ENCODE results near the gene HERC3. TPM values are rescaled to one million over a fixed set of nuclear protein-coding genes. Genes with fewer than 3 reads are reported as not detected.

The HERC3 gene
- total and polyA plus RNA-seq, 2 experiments from 2014 or later: 2.2 to 2.4 TPM

DNA sequence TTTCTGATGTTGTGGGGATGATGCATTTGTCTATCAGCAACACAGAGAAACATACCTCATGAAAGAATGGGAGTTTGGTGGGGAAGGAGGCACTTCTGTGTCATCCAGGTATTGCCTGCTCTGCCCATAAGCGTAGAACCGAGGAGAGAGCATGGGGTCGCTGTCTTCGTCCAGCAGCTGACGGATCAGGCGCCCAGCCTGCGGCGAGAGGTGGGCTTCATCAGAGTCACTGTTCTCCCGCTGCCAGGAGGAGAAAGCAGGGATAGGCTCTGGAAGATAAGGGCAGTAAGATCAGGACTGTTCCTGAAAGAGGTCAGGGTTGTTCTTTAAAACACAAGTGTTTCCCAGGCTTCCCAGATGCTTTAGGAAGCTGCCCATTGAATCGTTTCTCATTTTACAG, 158.1 kb downstream of the HERC3 start:
- Histone ChIP-seq H3K27me3 (ENCODE audit: insufficient read depth) (no peaks in the 10 kb centered on the region), H2AFZ (no peak overlapping the region), H4K20me1 (replicated peaks; ENCODE audit: insufficient read depth) (no peaks in the 10 kb centered on the region), H3K4me2 (no peak overlapping the region), H3K27ac (ENCODE audit: low read depth) (no peak overlapping the region), H3K79me2 (replicated peaks; ENCODE audit: insufficient read depth) (no peaks in the 10 kb centered on the region), H3K9me2 (ENCODE audit: insufficient read depth) (no peaks in the 10 kb centered on the region), H3K4me3 (no peak overlapping the region), H3F3A (replicated peaks; ENCODE audit: low read depth) (no peaks in the 10 kb centered on the region), H3K4me1 (ENCODE audit: insufficient read depth) (peaks cover 15% of the 10 kb centered on the region), H3K36me3 (ENCODE audit: insufficient read depth) (peaks cover 6% of the 10 kb centered on the region; the same call in 1 of the 2 replicates)
- no peak for DNase-seq (ENCODE audit: low spot score)
- H3K27me3 Mint-ChIP-seq (ENCODE audit: insufficient read depth, low read depth, poor library complexity): peaks cover 2% of the 10 kb centered on the region
- no peak overlapping the region for H3K4me3 Mint-ChIP-seq
- peaks cover 12% of the 10 kb centered on the region for H3K4me1 Mint-ChIP-seq
- H3K9me3 Mint-ChIP-seq: no peaks in the 10 kb centered on the region
- peaks cover 23% of the 10 kb centered on the region for H3K36me3 Mint-ChIP-seq (ENCODE audit: low read depth)
- no peak for ATAC-seq
- H3K27ac Mint-ChIP-seq: no peak overlapping the region
- TF ChIP-seq, protein P1, sequence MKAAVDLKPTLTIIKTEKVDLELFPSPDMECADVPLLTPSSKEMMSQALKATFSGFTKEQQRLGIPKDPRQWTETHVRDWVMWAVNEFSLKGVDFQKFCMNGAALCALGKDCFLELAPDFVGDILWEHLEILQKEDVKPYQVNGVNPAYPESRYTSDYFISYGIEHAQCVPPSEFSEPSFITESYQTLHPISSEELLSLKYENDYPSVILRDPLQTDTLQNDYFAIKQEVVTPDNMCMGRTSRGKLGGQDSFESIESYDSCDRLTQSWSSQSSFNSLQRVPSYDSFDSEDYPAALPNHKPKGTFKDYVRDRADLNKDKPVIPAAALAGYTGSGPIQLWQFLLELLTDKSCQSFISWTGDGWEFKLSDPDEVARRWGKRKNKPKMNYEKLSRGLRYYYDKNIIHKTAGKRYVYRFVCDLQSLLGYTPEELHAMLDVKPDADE (IDR thresholded peaks at IDR 0.05): no peak
- TF ChIP-seq JUNB (IDR thresholded peaks at IDR 0.05; ENCODE audit: unreplicated experiment): no peak
- TF ChIP-seq, protein P2, sequence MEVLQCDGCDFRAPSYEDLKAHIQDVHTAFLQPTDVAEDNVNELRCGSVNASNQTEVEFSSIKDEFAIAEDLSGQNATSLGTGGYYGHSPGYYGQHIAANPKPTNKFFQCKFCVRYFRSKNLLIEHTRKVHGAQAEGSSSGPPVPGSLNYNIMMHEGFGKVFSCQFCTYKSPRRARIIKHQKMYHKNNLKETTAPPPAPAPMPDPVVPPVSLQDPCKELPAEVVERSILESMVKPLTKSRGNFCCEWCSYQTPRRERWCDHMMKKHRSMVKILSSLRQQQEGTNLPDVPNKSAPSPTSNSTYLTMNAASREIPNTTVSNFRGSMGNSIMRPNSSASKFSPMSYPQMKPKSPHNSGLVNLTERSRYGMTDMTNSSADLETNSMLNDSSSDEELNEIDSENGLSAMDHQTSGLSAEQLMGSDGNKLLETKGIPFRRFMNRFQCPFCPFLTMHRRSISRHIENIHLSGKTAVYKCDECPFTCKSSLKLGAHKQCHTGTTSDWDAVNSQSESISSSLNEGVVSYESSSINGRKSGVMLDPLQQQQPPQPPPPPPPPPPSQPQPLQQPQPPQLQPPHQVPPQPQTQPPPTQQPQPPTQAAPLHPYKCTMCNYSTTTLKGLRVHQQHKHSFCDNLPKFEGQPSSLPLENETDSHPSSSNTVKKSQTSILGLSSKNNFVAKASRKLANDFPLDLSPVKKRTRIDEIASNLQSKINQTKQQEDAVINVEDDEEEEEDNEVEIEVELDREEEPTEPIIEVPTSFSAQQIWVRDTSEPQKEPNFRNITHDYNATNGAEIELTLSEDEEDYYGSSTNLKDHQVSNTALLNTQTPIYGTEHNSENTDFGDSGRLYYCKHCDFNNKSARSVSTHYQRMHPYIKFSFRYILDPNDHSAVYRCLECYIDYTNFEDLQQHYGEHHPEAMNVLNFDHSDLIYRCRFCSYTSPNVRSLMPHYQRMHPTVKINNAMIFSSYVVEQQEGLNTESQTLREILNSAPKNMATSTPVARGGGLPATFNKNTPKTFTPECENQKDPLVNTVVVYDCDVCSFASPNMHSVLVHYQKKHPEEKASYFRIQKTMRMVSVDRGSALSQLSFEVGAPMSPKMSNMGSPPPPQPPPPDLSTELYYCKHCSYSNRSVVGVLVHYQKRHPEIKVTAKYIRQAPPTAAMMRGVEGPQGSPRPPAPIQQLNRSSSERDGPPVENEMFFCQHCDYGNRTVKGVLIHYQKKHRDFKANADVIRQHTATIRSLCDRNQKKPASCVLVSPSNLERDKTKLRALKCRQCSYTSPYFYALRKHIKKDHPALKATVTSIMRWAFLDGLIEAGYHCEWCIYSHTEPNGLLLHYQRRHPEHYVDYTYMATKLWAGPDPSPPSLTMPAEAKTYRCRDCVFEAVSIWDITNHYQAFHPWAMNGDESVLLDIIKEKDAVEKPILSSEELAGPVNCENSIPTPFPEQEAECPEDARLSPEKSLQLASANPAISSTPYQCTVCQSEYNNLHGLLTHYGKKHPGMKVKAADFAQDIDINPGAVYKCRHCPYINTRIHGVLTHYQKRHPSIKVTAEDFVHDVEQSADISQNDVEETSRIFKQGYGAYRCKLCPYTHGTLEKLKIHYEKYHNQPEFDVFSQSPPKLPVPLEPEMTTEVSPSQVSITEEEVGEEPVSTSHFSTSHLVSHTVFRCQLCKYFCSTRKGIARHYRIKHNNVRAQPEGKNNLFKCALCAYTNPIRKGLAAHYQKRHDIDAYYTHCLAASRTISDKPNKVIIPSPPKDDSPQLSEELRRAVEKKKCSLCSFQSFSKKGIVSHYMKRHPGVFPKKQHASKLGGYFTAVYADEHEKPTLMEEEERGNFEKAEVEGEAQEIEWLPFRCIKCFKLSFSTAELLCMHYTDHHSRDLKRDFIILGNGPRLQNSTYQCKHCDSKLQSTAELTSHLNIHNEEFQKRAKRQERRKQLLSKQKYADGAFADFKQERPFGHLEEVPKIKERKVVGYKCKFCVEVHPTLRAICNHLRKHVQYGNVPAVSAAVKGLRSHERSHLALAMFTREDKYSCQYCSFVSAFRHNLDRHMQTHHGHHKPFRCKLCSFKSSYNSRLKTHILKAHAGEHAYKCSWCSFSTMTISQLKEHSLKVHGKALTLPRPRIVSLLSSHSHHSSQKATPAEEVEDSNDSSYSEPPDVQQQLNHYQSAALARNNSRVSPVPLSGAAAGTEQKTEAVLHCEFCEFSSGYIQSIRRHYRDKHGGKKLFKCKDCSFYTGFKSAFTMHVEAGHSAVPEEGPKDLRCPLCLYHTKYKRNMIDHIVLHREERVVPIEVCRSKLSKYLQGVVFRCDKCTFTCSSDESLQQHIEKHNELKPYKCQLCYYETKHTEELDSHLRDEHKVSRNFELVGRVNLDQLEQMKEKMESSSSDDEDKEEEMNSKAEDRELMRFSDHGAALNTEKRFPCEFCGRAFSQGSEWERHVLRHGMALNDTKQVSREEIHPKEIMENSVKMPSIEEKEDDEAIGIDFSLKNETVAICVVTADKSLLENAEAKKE (CRISPR knock-in tag; IDR thresholded peaks at IDR 0.05): no peak
- no peak for TF ChIP-seq EZH2phosphoT487 (IDR thresholded peaks at IDR 0.05; ENCODE audit: unreplicated experiment)
- no peak for TF ChIP-seq STAT1 (IDR thresholded peaks at IDR 0.05; ENCODE audit: unreplicated experiment)
- TF ChIP-seq, protein P3, sequence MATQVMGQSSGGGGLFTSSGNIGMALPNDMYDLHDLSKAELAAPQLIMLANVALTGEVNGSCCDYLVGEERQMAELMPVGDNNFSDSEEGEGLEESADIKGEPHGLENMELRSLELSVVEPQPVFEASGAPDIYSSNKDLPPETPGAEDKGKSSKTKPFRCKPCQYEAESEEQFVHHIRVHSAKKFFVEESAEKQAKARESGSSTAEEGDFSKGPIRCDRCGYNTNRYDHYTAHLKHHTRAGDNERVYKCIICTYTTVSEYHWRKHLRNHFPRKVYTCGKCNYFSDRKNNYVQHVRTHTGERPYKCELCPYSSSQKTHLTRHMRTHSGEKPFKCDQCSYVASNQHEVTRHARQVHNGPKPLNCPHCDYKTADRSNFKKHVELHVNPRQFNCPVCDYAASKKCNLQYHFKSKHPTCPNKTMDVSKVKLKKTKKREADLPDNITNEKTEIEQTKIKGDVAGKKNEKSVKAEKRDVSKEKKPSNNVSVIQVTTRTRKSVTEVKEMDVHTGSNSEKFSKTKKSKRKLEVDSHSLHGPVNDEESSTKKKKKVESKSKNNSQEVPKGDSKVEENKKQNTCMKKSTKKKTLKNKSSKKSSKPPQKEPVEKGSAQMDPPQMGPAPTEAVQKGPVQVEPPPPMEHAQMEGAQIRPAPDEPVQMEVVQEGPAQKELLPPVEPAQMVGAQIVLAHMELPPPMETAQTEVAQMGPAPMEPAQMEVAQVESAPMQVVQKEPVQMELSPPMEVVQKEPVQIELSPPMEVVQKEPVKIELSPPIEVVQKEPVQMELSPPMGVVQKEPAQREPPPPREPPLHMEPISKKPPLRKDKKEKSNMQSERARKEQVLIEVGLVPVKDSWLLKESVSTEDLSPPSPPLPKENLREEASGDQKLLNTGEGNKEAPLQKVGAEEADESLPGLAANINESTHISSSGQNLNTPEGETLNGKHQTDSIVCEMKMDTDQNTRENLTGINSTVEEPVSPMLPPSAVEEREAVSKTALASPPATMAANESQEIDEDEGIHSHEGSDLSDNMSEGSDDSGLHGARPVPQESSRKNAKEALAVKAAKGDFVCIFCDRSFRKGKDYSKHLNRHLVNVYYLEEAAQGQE (IDR thresholded peaks at IDR 0.05; ENCODE audit: unreplicated experiment): no peak
- no peak for TF ChIP-seq NANOG (IDR thresholded peaks at IDR 0.05; ENCODE audit: borderline replicate concordance)
- no peak for TF ChIP-seq CREB1 (CRISPR knock-in tag; IDR thresholded peaks at IDR 0.05; ENCODE audit: low read depth)
- TF ChIP-seq ZNF331 (CRISPR knock-in tag; IDR thresholded peaks at IDR 0.05; ENCODE audit: low read depth): no peak
- no peak for TF ChIP-seq ZNF114 (CRISPR knock-in tag; IDR thresholded peaks at IDR 0.05)
- TF ChIP-seq EZH2 (IDR thresholded peaks at IDR 0.05; ENCODE audit: low read depth, unreplicated experiment): no peak
